Heart right ventricle (tissue), 16 donors: Measurements from ENCODE around the gene PDE3B. TPM values are rescaled to one million over a fixed set of nuclear protein-coding genes. Genes with fewer than 3 reads are reported as not detected.
"Not testable (repeated sequence)": the region's sequence is repeated elsewhere in the genome, so short reads cannot be mapped to it uniquely, and the experiment has no call there.

Experiments
- ATAC-seq, 8 donors: fragments of 200-7000 bp; cut with Tn5 transposase; one replicate each; pipeline ENCODE4 v1.9.1; 2020; ENCODE audit warnings: mild to moderate bottlenecking in 8 of 8, moderate library complexity in 8 of 8, moderate number of reproducible peaks in 1 of 8
- DNase-seq, 2 donors: peaks; one replicate each; pipeline ENCODE4 v3.0.0-alpha.2; 2020
- H3K27ac ChIP-seq, 10 donors: fragments of 200-600 bp; sonication (generic) in 2 of 10; one replicate each; pipeline versions ENCODE4 v1.5.0 to v1.8.0; 2020 to 2022; ENCODE audit warnings: mild to moderate bottlenecking in 3 of 10
- H3K27me3 ChIP-seq, 7 donors: fragments of 200-600 bp; one replicate each; pipeline ENCODE4 v1.8.0; 2021 to 2022; ENCODE audit warnings: mild to moderate bottlenecking in 2 of 7
- H3K36me3 ChIP-seq, 9 donors: fragments of 200-600 bp; sonication (generic) in 1 of 9; one replicate each; pipeline versions ENCODE4 v1.5.0 to v1.8.0; 2020 to 2022; ENCODE audit warnings: mild to moderate bottlenecking in 2 of 9
- H3K4me1 ChIP-seq, 9 donors: fragments of 200-600 bp; sonication (generic) in 1 of 9; one replicate each; pipeline versions ENCODE4 v1.5.0 to v1.8.0; 2020 to 2022; ENCODE audit warnings: mild to moderate bottlenecking in 4 of 9
- H3K4me3 ChIP-seq, 10 donors: fragments of 200-600 bp; sonication (generic) in 2 of 10; one replicate each; pipeline versions ENCODE4 v1.5.0 to v1.8.0; 2020 to 2022; ENCODE audit warnings: mild to moderate bottlenecking in 7 of 10, moderate library complexity in 2 of 10
- H3K9me3 ChIP-seq, 11 donors: fragments of 200-600 bp in 10 of 11; sonication (generic) in 2 of 11; one replicate each; pipeline versions ENCODE4 v1.5.0 to v1.8.0; 2013 to 2022; ENCODE audit warnings: mild to moderate bottlenecking in 2 of 11, control low read depth in 1 of 11, moderate library complexity in 1 of 11
- CTCF ChIP-seq, 9 donors: fragments of 200-600 bp; sonication (generic) in 2 of 9; IDR thresholded peaks; one replicate each; pipeline versions ENCODE4 v1.5.0 to v1.8.0; 2021 to 2022; ENCODE audit warnings: antibody characterized with exemption in 9 of 9, mild to moderate bottlenecking in 5 of 9, moderate library complexity in 1 of 9
- WGBS, 2 donors: extraction: QIAGEN DNeasy Blood & Tissue Kit; methylation state at CpG; one replicate each; pipeline ENCODE4 v1.1.7; 2013; ENCODE audit warnings: inconsistent platforms in 1 of 2; 5-methylcytosine and 5-hydroxymethylcytosine counted together
- intact Hi-C, 10 donors: fragments of 100-400 bp; cut with DNase I; formaldehyde crosslinking; loops; one replicate each; pipeline versions ENCODE4 v1.11.1 to v1.14.2; 2022
- polyA plus RNA-seq, 2 donors: library from polyadenylated mRNA; stranded (reverse); fragments of 200-250 nt; gene quantifications; one replicate each; pipeline ENCODE4 v1.2.3, GENCODE V29; 2013
- total RNA-seq, 10 donors: library from RNA; stranded (reverse); fragmentation: NEBNext Ultra II Directional in 3 of 10; extraction: Animal tissue kit (Norgen Biotek cat#: 25700) in 3 of 10; gene quantifications; one replicate each; pipeline versions ENCODE4 v1.2.1 to v1.2.4, GENCODE V29; 2021 to 2023
- donor health status: Arrhythmogenic right ventricular cardiomyopathy.
- donor health status: ischemic (EF 13 %, LVEDD 7.1; RV severe dilation, severe dysfunction).
- donor health status: healthy with polysubstance abuse.
- donor health status: DM: no; HTN: yes; CAD: no.
- donor health status: DM: no; HTN: no; CAD: no.
- donor health status: ischemic (EF 25% LVEDD 6.9; RV normal size, moderate dysfunction).
- donor health status: ischemic (EF 25% LVEDD 5.7; RV mildly dilated, moderate dysfunction).
- donor health status: healthy.
- donor health status: DM: yes; HTN: yes; CAD: no.
- donor health status: Ischemic cardiomyopathy.
- donor health status: ischemic (EF 35%, LVEDD 5.7; RV mildly dilated, moderate dysfunction).
- donor health status: nonischemic (EF 11% LVEDD 7.7; RV severe dilation, severe dysfunction).
- donor health status: DM: yes; HTN: yes; CAD: no.
- donor health status: PGD.
- donor health status: ischemic (EF 29% LVEDD 5.4; RV normal size, mild dysfunction).
- donor health status: nonischemic (EF 23%, LVEDD 6.1; RV moderate dilation, normal function).

Gene PDE3B
- total and polyA plus RNA-seq, 12 donors, result 1.3 to 14.2 (median 9.0) TPM

- no peak for DNase-seq
- ATAC-seq, result no peak
- peaks cover 0 to 28% (median 12%) of the 10 kb centered on the region in 11 donors for H3K9me3 ChIP-seq
- intact Hi-C loops, result no loop called here
- no peak overlapping the region for H3K27ac ChIP-seq
- H3K36me3 ChIP-seq, result no peaks in the 10 kb centered on the region
- TF ChIP-seq CTCF (IDR thresholded peaks at IDR 0.05), result no peak
- H3K4me3 ChIP-seq, result no peak overlapping the region
- 85 to 92% methylated on average over 2 of the region's 2 CpGs for WGBS, 2 donors
- no peaks in the 10 kb centered on the region for H3K27me3 ChIP-seq
- H3K4me1 ChIP-seq, result peaks cover 0 to 9% (median 0%) of the 10 kb centered on the region in 9 donors
Measured at GRCh38 chr11:14705067-14705466, 61.5 kb downstream of the PDE3B start.

- H3K27me3 ChIP-seq, result no peaks in the 10 kb centered on the region
- H3K36me3 ChIP-seq, result no peaks in the 10 kb centered on the region
- TF ChIP-seq CTCF (IDR thresholded peaks at IDR 0.05), result no peak
- no peak overlapping the region for H3K4me3 ChIP-seq
- DNase-seq (no peak), ATAC-seq (no peak)
- peaks cover 0 to 9% (median 0%) of the 10 kb centered on the region in 9 donors for H3K4me1 ChIP-seq
- intact Hi-C loops, result no loop called here
- H3K27ac ChIP-seq, result peak overlapping the region in 1 of 10 donors; percentile 13
- H3K9me3 ChIP-seq, result peaks cover 0 to under 1% (median 0%) of the 10 kb centered on the region in 11 donors
- 67 to 72% methylated on average over 4 of the region's 4 CpGs for WGBS, 2 donors
Measured at GRCh38 chr11:14713496-14714244, 70.1 kb downstream of the PDE3B start.

GRCh38 chr11:14715669-14716068 lies 72.1 kb downstream of the PDE3B start:
- intact Hi-C loops, H3K4me1 ChIP-seq, H3K36me3 ChIP-seq, H3K4me3 ChIP-seq, H3K27me3 ChIP-seq, H3K9me3 ChIP-seq, ATAC-seq, DNase-seq, H3K27ac ChIP-seq: not testable (repeated sequence)
- WGBS, 2 donors, result 84 to 85% methylated on average over 7 of the region's 11 CpGs

- no peak overlapping the region for H3K4me3 ChIP-seq
Measured at GRCh38 chr11:14722496-14722895, 78.9 kb downstream of the PDE3B start.

More at GRCh38 chr11:14722496-14722895, 78.9 kb downstream of the PDE3B start:
- TF ChIP-seq CTCF (IDR thresholded peaks at IDR 0.05), result no peak
- no peak for DNase-seq
- no peak for ATAC-seq
- no peaks in the 10 kb centered on the region for H3K9me3 ChIP-seq
- no peaks in the 10 kb centered on the region for H3K36me3 ChIP-seq
- H3K4me1 ChIP-seq, result no peaks in the 10 kb centered on the region
- H3K27me3 ChIP-seq, result no peaks in the 10 kb centered on the region
- WGBS, 2 donors, result 86 to 87% methylated on average over 4 of the region's 4 CpGs
- intact Hi-C loops, result no loop called here
- H3K27ac ChIP-seq, result no peak overlapping the region
